Measurements from ENCODE around the gene UQCC2.

UQCC2 gene

DNA sequence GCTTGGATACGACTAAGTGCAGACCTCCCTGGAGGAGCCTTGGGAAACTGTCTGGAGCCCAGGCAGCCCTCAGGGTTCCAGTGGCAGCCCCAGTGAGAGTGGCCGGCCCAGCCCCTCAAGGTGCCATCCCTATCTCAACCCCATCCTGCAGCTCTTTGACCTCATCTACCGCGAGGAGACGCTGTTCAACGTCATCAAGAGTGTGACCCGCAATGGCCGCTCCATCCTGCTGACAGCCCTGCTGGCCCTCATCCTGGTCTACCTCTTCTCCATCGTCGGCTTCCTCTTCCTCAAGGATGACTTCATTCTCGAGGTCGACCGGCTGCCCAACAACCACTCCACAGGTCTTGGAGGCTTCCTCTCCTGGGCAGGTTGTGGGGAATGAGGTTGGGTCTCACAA is 20.7 kb downstream of the UQCC2 start:
- no peak for DNase-seq (ENCODE audit: low read depth)

DNA sequence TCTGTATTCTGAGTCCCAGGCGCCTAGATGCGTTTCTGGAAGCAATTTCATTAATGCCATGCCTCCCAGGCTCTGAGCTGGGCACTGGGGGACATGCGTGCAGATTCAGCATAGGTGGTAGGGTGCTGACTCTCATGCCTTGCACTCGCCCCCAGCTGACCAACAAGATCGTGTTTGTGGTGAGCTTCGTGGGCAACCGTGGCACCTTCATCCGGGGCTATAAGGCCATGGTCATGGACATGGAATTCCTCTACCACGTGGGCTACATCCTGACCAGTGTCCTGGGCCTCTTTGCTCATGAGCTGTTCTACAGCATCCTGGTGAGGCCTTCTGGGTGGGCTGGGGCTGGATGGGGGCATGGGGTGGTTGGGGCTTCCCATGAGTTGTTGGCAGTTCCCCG is 21.6 kb downstream of the UQCC2 start:
- no peak for DNase-seq (ENCODE audit: low read depth)

DNA sequence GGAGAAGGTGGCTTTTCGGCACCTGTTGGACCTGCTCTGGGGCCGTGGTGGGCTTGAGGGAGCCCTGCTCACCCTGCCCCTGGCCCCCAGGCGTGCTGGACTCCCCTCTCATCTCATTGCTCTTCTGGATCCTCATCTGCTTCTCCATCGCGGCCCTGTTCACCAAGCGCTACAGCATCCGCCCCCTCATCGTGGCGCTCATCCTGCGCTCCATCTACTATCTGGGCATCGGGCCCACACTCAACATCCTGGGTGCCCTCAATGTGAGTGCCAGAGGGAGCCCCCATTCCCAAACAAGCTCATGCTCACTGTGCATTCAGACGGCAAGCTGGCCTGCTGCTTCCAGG is 22.4 kb downstream of the UQCC2 start:
- DNase-seq (ENCODE audit: low read depth): no peak

GRCh38 chr6:33688451-33689147 is 22.9 kb downstream of the UQCC2 start:
- DNase-seq (ENCODE audit: low read depth): no peak

- no peak for DNase-seq (ENCODE audit: low read depth)
Observed at GRCh38 chr6:33688006-33688405, 23.5 kb downstream of the UQCC2 start.

GRCh38 chr6:33686981-33687975 is 24.2 kb downstream of the UQCC2 start:
- DNase-seq (ENCODE audit: low read depth): no peak

- DNase-seq (ENCODE audit: low read depth): no peak
Observed at GRCh38 chr6:33686225-33686924, 25.1 kb downstream of the UQCC2 start.

GRCh38 chr6:33685411-33686224 is 25.9 kb downstream of the UQCC2 start:
- no peak for DNase-seq (ENCODE audit: low read depth)

DNA sequence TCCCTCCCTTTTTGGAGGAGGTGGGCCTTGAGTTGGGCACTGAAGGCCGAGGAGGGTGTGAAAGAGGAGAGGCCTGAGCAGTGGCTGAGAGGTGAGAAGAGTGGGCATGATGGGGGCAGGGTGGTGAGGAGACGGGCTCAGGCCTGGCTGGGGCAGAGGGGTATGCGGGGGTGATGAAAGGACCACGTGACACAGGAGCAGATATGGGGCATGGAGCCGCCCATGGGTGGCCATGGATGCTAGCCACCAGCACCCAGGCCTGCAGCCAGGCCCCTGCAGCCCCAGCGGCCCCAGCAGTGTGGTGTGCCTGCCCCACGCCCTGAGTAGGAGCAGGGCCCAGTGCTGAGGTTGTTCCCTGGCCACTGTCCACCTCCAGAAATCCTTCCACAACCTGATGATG is 26.5 kb downstream of the UQCC2 start:
- DNase-seq (ENCODE audit: low read depth): no peak

DNA sequence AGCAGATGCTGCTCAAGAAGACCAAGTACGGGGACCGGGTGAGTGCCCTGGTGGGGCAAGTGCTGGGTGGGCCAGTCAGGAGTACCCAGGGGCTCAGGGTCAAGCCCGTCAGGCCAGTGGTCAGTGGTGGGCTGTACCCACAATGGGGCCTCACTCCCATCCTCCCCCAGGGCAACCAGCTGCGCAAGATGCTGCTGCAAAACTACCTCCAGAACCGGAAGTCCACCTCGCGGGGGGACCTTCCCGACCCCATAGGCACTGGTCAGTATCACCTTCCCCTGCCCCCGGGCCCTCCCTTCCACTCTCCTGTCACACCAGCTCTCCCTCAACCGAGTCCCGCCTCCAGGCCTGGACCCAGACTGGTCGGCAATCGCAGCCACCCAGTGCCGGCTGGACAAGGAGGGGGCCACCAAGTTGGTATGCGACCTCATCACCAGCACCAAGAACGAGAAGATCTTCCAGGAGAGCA is 27.0 kb downstream of the UQCC2 start:
- no peak for DNase-seq (ENCODE audit: low read depth)

DNA sequence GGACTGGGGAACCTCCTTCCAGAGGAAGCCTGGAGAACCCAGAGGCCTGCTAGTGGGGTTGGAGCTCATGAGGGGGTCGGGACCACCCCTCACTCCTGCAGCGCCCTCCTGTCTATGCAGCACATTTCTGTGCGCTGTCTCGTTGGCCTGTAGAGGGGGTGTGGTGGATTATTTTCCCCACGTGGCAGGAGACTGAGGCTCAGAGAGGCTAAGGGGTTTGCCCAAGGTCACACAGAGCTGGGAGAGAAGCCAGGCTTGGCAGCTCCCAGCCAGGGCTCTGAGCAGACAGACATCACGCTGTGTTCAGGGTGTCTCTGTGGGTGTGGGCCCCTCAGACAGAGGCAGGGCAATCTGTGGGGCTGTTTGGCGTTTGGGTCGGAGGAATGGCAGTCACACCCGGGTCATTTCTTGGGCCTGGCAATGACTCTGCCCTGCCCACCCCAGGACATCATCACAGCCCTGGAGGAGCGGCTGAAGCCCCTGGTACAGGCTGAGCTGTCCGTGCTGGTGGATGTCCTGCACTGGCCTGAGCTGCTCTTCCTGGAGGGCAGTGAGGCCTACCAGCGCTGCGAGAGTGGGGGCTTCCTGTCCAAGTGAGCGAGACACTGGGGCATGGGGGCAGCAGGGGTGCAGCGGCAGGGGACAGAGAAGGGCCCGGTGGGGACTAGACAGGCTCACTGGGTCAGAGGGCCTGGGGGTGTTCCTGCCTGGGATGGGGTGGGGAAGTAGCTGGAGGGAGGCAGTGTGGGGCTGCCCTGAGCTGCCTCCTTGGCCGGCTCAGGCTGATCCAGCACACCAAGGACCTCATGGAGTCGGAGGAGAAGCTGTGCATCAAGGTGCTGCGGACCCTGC is 27.7 kb downstream of the UQCC2 start:
- no peak for DNase-seq (ENCODE audit: low read depth)

DNA sequence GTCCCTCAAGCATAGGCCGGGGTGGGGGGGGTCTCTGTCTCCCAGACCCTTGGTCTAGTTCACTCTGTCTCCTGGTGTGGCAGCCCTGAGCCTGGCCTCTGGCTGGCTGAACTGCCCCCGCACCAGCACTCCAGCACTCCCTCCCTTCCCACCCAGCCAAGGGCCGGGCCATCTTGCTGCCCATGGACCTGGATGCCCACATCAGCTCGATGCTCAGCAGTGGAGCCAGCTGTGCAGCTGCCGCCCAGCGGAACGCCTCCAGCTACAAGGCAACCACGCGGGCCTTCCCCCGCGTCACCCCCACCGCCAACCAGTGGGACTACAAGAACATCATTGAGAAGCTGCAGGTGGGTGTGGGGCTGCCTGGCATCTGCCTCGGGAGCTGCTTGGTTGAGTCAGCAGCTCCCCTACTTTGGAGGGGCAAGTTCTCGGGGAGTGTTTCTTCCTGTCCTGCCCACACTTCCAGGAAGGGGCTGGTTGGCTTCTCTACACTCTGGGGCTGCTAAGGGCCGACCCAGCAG is 28.4 kb downstream of the UQCC2 start:
- no peak for DNase-seq (ENCODE audit: low read depth)

- DNase-seq (ENCODE audit: low read depth): no peak
Observed at GRCh38 chr6:33682341-33682740, 29.2 kb downstream of the UQCC2 start.

DNA sequence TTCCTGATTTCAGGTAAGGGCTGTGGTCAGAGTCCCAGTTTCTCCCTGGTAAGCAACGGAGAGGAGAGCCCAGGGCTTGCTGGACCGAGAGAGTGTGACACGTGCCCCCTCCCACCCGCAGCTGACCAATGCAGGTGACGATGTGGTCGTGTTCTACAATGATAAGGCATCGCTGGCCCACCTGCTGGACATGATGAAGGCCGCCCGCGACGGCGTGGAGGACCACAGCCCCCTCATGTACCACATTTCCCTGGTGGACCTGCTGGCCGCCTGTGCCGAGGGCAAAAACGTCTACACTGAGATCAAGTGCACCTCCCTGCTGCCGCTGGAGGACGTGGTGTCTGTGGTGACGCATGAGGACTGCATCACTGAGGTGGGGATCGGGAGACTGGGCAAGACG is 31.7 kb downstream of the UQCC2 start:
- DNase-seq (ENCODE audit: low read depth): no peak

DNA sequence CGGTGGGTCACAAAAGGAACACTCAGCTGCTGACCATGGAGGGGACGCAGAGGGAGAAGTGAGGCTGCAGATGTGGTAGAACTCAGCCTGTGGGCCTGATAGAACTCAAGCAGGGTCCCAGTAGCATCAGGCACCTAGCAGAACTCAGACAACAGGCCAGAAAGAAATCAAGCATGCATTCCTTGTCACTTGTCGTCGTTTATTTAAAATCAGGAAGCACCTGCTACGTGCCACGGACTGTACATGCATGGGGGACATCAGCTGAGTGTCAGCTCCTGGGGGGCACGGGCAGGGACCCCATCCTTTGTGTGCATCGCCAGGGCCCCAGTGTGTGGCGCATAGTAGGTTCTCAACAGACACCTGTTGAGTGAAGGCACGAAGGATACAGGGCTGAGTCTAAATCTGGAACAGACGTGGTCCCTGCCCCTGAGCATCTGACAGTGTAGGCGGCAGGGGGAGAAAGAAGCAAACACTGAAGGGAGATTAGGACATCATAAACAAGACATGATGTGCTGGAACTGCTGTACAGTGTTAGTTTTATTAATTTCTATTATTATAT is 32.5 kb downstream of the UQCC2 start:
- no peak for DNase-seq (ENCODE audit: low read depth)

DNA sequence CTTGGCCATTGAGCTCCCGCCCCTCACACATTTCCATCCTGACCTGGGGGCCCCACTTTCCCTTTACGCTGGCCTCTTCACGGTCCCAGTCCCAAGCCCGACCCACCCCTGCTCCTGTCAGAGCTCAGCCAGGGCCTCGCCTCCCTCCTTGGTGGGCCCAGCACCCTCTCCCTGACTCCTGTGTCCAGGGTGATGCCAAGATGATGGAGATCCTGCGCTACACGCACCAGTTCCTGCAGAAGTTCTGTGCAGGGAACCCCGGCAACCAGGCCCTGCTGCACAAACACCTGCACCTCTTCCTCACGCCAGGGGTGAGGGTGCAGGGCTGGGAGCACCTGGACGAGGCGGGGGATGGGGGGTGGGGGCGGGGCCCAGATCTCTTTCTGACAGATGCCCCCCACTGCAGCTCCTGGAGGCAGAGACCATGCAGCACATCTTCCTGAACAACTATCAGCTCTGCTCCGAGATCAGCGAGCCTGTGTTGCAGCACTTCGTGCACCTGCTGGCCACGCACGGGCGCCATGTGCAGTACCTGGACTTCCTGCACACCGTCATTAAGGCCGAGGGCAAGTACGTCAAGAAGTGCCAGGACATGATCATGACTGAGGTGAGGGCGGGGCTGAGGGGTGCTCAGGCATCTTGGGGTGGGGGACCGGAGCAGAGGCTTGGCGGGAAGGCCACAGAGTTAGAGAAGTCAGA is 33.1 kb downstream of the UQCC2 start:
- DNase-seq (ENCODE audit: low read depth): no peak

- DNase-seq (ENCODE audit: low read depth): no peak
Observed at GRCh38 chr6:33677689-33678088, 33.8 kb downstream of the UQCC2 start.

GRCh38 chr6:33677143-33677660 is 34.3 kb downstream of the UQCC2 start:
- DNase-seq (ENCODE audit: low read depth): no peak

DNA sequence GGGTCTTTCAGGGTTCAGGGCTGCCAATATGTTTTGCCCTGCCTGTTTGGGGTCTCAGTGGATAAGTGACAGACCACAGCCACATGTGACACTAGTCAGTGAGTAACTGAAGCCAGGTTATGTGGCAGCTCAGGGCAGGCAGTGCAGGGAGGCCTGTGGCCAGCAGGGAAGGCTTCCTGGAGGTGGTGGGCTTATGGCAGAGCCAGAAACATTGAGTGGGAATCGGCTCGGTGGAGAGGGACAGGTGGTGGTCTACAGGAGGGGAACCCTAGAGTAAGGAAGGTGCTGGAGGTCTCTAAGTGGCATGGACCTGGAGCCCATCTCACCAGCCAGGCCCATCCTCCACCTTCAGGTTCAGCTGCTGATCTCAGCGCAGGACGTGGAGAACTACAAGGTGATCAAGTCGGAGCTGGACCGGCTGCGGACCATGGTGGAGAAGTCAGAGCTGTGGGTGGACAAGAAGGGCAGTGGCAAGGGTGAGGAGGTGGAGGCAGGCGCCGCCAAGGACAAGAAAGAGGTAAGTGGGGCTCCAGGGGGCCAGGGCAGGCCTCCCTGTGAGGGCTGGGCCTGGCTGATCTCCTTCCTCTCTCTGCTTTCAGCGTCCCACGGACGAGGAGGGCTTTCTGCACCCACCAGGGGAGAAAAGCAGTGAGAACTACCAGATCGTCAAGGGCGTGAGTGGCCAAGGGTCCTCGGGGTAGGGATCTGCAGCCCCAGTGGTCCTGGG is 34.9 kb downstream of the UQCC2 start:
- no peak for DNase-seq (ENCODE audit: low read depth)
